Inflammatory macrophage treated with lipopolysaccharide for 4 hours (primary cell): ENCODE results near the gene EMC6.
A peak's percentile ranks its signal among the peaks of the same experiment; 100 is the strongest.

Source experiments
- DNase-seq: peaks from one replicate; pipeline ENCODE4 v3.0.0-alpha.2; 2020

EMC6 gene

DNA sequence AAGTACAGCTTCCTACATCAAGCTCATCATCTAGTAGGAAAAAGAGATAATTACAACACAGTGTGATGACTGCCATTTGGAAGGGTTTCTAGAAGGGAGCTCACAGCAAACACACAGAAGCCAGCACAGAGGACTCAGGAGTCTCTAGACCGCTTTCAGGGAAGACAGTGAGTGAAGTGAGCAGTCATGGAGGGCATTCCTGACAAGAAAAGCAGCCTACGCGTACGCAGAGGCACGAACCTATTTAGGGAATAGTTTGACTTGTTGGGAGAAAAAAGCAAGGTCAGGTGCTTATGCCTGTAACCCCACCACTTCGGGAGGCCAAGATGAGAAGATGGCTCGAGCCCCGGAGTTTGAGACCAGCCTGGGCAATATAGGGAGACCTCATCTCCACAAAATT lies 46.7 kb downstream of the EMC6 start:
- DNase-seq = no peak

DNA sequence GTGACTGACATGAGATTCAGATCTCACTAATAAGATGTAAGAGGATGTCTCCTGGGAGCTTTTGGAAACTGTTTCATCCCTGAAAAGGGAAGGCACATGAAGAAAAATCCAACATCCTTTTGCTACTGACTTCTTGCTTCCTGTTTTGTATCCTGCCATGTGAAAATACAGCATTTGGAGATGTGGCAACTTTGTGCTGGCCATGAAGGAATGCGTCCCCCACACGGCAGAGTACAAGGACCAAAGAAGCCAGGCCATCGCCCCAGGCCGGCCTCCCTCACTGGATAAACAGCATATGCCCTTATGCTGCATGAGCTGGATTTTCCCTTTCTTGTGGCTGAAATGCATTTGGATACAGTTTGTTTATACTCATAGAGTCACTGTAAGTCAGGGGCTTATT lies 49.6 kb downstream of the EMC6 start:
- peak; percentile 56 for DNase-seq

DNA sequence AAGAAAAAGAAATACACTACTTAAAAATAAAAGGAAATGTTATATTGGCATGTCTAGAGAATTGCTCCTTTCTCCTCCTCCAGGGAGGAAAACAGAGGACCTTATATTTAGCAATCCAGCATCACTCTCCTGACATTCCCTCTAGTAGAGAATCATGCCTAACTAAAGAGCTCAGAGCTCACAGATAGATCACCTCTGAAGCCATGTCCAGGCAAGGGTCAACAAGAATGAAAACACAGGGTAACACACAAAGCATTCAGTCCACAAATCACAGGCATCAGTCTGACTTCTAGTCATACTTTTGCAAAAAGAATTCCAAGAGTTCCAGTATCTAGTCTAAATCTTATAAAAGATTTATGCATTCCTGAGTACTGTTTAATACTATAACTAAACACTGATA lies 50.7 kb downstream of the EMC6 start:
- no peak for DNase-seq
